ENCODE measurements around the gene TACSTD2.
"Not testable (repeated sequence)": the region's sequence is repeated elsewhere in the genome, so short reads cannot be mapped to it uniquely, and the experiment has no call there.

TACSTD2 gene, protein sequence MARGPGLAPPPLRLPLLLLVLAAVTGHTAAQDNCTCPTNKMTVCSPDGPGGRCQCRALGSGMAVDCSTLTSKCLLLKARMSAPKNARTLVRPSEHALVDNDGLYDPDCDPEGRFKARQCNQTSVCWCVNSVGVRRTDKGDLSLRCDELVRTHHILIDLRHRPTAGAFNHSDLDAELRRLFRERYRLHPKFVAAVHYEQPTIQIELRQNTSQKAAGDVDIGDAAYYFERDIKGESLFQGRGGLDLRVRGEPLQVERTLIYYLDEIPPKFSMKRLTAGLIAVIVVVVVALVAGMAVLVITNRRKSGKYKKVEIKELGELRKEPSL

DNA sequence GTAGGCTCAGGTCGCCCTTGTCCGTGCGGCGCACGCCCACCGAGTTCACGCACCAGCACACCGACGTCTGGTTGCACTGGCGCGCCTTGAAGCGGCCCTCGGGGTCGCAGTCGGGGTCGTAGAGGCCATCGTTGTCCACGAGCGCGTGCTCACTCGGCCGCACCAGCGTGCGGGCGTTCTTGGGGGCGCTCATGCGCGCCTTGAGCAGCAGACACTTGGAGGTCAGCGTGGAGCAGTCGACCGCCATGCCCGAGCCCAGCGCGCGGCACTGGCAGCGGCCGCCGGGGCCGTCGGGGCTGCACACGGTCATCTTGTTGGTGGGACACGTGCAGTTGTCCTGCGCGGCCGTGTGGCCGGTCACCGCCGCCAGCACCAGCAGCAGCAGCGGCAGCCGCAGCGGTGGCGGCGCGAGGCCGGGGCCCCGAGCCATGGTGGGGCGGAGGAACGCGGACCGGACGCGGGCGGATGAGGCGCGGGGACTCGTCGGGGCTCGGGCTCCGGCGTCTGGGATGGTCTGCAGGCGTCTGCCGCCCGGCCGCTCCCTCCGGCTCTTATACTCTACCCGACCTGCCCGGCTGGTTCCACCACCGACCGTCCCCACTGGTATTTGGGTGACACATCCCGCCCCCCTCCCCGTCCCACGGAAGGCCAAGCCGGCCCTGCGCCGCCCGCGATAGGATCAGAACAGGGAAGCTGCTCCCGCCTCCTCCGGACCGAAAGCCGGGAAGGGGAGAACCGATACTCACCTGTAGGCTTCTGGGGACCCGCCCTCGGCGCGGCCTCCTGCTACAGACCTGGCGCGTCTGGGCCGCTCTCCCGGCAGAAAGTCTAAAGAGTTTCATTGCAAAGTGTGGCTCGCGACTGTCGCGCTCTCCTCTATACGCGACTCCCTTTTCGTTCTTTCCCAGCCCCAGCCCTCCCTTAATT lies at the start of gene TACSTD2:
Gene TACSTD2 (minus strand): TSS at position 526 of the 927 bp plus-strand sequence. CDS start 96 bp downstream, at position 430.
- TF ChIP-seq, protein P1, sequence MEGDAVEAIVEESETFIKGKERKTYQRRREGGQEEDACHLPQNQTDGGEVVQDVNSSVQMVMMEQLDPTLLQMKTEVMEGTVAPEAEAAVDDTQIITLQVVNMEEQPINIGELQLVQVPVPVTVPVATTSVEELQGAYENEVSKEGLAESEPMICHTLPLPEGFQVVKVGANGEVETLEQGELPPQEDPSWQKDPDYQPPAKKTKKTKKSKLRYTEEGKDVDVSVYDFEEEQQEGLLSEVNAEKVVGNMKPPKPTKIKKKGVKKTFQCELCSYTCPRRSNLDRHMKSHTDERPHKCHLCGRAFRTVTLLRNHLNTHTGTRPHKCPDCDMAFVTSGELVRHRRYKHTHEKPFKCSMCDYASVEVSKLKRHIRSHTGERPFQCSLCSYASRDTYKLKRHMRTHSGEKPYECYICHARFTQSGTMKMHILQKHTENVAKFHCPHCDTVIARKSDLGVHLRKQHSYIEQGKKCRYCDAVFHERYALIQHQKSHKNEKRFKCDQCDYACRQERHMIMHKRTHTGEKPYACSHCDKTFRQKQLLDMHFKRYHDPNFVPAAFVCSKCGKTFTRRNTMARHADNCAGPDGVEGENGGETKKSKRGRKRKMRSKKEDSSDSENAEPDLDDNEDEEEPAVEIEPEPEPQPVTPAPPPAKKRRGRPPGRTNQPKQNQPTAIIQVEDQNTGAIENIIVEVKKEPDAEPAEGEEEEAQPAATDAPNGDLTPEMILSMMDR (conservative IDR thresholded peaks at IDR 0.05; ENCODE audit: low read length) = no peak
- no peak for TF ChIP-seq EZH2phosphoT487 (IDR thresholded peaks at IDR 0.05; ENCODE audit: borderline replicate concordance)
- H3K9me2 ChIP-seq (replicated peaks; ENCODE audit: low read depth, low read length) = no peaks in the 10 kb centered on the region
- H3K9ac ChIP-seq (ENCODE audit: low read depth, low read length, poor library complexity, severe bottlenecking) = no peak within 1 kb of the TSS
- no peaks in the 10 kb centered on the region for H3F3A ChIP-seq (ENCODE audit: low read depth)
- H4K20me1 ChIP-seq (ENCODE audit: insufficient read depth, low read length, poor library complexity, severe bottlenecking) = no peaks in the 10 kb centered on the region
- no peak within 1 kb of the TSS for H3K4me2 ChIP-seq (ENCODE audit: low read depth, low read length, poor library complexity, severe bottlenecking)
- no peaks in the 10 kb centered on the region for H3K27me3 ChIP-seq (ENCODE audit: insufficient read depth, low read length, poor library complexity, severe bottlenecking)
- H3K9me3 ChIP-seq (ENCODE audit: insufficient read depth, low read depth, low read length) = no peaks in the 10 kb centered on the region
- no peaks in the 10 kb centered on the region for H3K4me1 ChIP-seq (ENCODE audit: insufficient read depth, low read length, poor library complexity, severe bottlenecking)
- H3K4me3 ChIP-seq (ENCODE audit: low read length, poor library complexity, severe bottlenecking) = no peak within 1 kb of the TSS
- H2AFZ ChIP-seq (ENCODE audit: low read length) = no peak within 1 kb of the TSS
- H3K79me2 ChIP-seq (ENCODE audit: insufficient read depth, low read length) = no peaks in the 10 kb centered on the region
- no peaks in the 10 kb centered on the region for H3K36me3 ChIP-seq (ENCODE audit: insufficient read depth, low read length)

DNA sequence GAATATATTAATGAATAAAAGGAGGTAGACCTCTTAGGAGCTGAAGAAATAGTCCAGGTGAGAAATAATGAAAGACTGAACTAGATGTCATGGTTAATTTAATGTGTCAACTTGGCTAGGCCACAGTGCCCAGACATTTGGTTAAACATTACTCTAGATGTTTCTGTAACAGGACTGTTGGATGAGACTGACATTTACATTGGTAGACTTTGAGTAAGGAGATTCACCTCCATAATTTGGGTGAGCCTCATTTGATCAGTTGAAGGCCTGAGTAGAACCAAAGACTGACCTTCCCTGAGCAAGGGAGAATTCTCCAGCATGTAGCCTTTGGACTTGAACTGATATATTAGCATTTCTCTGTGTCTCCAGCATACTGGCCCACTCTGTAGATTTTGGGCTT lies 49.2 kb upstream of the TACSTD2 start:
- no peaks in the 10 kb centered on the region for H3K27me3 ChIP-seq (ENCODE audit: insufficient read depth, low read length, poor library complexity, severe bottlenecking)
- H3K9ac ChIP-seq (ENCODE audit: low read depth, low read length, poor library complexity, severe bottlenecking) = no peak overlapping the region
- H3K4me2 ChIP-seq (ENCODE audit: low read depth, low read length, poor library complexity, severe bottlenecking) = no peak overlapping the region
- H2AFZ ChIP-seq (ENCODE audit: low read length) = no peak overlapping the region
- H4K20me1 ChIP-seq (ENCODE audit: insufficient read depth, low read length, poor library complexity, severe bottlenecking) = no peaks in the 10 kb centered on the region
- H3K4me1 ChIP-seq (ENCODE audit: insufficient read depth, low read length, poor library complexity, severe bottlenecking) = peaks cover 1% of the 10 kb centered on the region
- H3K36me3 ChIP-seq (ENCODE audit: insufficient read depth, low read length) = no peaks in the 10 kb centered on the region
- H3K9me2 ChIP-seq (replicated peaks; ENCODE audit: low read depth, low read length) = no peaks in the 10 kb centered on the region
- H3K4me3 ChIP-seq (ENCODE audit: low read length, poor library complexity, severe bottlenecking) = no peak overlapping the region
- H3K9me3 ChIP-seq (ENCODE audit: insufficient read depth, low read depth, low read length) = no peaks in the 10 kb centered on the region
- TF ChIP-seq, protein P1 (conservative IDR thresholded peaks at IDR 0.05; ENCODE audit: low read length) = no peak
- TF ChIP-seq EZH2phosphoT487 (IDR thresholded peaks at IDR 0.05; ENCODE audit: borderline replicate concordance) = no peak
- H3F3A ChIP-seq (ENCODE audit: low read depth) = no peaks in the 10 kb centered on the region
- no peaks in the 10 kb centered on the region for H3K79me2 ChIP-seq (ENCODE audit: insufficient read depth, low read length)

DNA sequence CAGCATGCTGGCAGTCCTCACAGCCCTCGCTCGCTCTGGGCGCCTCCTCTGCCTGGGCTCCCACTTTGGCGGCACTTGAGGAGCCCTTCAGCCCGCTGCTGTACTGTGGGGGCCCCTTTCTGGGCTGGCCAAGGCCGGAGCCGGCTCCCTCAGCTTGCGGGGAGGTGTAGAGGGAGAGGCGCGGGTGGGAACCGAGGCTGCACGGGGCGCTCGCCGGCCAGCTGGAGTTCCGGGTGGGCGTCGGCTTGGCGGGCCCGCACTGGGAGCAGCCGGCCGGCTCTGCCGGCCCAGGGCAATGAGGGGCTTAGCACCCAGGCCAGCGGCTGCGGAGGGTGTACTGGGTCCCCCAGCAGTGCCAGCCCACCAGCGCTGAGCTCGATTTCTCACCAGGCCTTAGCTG lies 46.2 kb upstream of the TACSTD2 start:
- H3K79me2 ChIP-seq (ENCODE audit: insufficient read depth, low read length); H3K9ac ChIP-seq (ENCODE audit: low read depth, low read length, poor library complexity, severe bottlenecking); H3K9me2 ChIP-seq (replicated peaks; ENCODE audit: low read depth, low read length); H3K4me2 ChIP-seq (ENCODE audit: low read depth, low read length, poor library complexity, severe bottlenecking); H3K27me3 ChIP-seq (ENCODE audit: insufficient read depth, low read length, poor library complexity, severe bottlenecking); H4K20me1 ChIP-seq (ENCODE audit: insufficient read depth, low read length, poor library complexity, severe bottlenecking); H3K4me3 ChIP-seq (ENCODE audit: low read length, poor library complexity, severe bottlenecking); H3K9me3 ChIP-seq (ENCODE audit: insufficient read depth, low read depth, low read length); H2AFZ ChIP-seq (ENCODE audit: low read length); H3K36me3 ChIP-seq (ENCODE audit: insufficient read depth, low read length); H3F3A ChIP-seq (ENCODE audit: low read depth): not testable (repeated sequence)
- H3K4me1 ChIP-seq (ENCODE audit: insufficient read depth, low read length, poor library complexity, severe bottlenecking) = peaks cover 32% of the 10 kb centered on the region
